ENCODE results near the gene CSMD2. TPM values are rescaled to one million over a fixed set of nuclear protein-coding genes. Genes with fewer than 3 reads are reported as not detected.

The CSMD2 gene
- total RNA-seq, 2 donors from 2014 or later, result 0.62 to 2.8 TPM

GRCh38 chr1:33897092-33897725 lies 267.8 kb downstream of the CSMD2 start:
- Histone ChIP-seq H3K36me3 (ENCODE audit: control insufficient read depth, insufficient read depth, low read length) (no peaks in the 10 kb centered on the region), H3K4me3 (ENCODE audit: low read length) (no peak overlapping the region), H3K27me3 (ENCODE audit: control insufficient read depth, insufficient read depth, low read length, poor library complexity, severe bottlenecking) (no peaks in the 10 kb centered on the region), H3K27ac (ENCODE audit: low read depth, low read length) (no peak overlapping the region), H3K9ac (ENCODE audit: extremely low read depth, low read length, poor library complexity, severe bottlenecking) (no peak overlapping the region), H3K4me1 (ENCODE audit: control insufficient read depth, insufficient read depth, low read length) (peaks cover 1% of the 10 kb centered on the region), H3K9me3 (ENCODE audit: control insufficient read depth, low read length) (no peaks in the 10 kb centered on the region)
- no peak overlapping the region for H3K4me3 Mint-ChIP-seq
- no peaks in the 10 kb centered on the region for H3K9me3 Mint-ChIP-seq
- H3K27me3 Mint-ChIP-seq (ENCODE audit: insufficient read depth), result peaks cover 19% of the 10 kb centered on the region
- no peak for TF ChIP-seq CTCF (conservative IDR thresholded peaks at IDR 0.05)
- H3K27ac Mint-ChIP-seq, result no peak overlapping the region
- no peak for DNase-seq
- 90 to 98% methylated on average over 4 to 5 of the region's 5 CpGs for WGBS, 2 experiments (ENCODE audit: insufficient coverage in 1 of 2, insufficient read length in 1 of 2)
- no peaks in the 10 kb centered on the region for H3K36me3 Mint-ChIP-seq (ENCODE audit: low read depth)
- peaks cover 5% of the 10 kb centered on the region for H3K4me1 Mint-ChIP-seq

- peaks cover under 1% of the 10 kb centered on the region for H3K9me3 Mint-ChIP-seq
- H3K27me3 Mint-ChIP-seq (ENCODE audit: insufficient read depth), result peaks cover 15% of the 10 kb centered on the region
- H3K4me3 Mint-ChIP-seq, result no peak overlapping the region
- H3K27ac Mint-ChIP-seq, result no peak overlapping the region
- H3K9ac ChIP-seq (ENCODE audit: extremely low read depth, low read length, poor library complexity, severe bottlenecking), result no peak overlapping the region
- H3K27ac ChIP-seq (ENCODE audit: low read depth, low read length), result no peak overlapping the region
- H3K4me1 Mint-ChIP-seq, result peaks cover 2% of the 10 kb centered on the region
- no peak overlapping the region for H3K4me3 ChIP-seq (ENCODE audit: low read length)
- H3K4me1 ChIP-seq (ENCODE audit: control insufficient read depth, insufficient read depth, low read length), result no peaks in the 10 kb centered on the region
- DNase-seq, result no peak
- WGBS, 2 experiments (ENCODE audit: insufficient coverage in 1 of 2, insufficient read length in 1 of 2), result 92% methylated on average over 2 of the region's 2 CpGs; no CpG with 5 or more reads in 1 of the 2 experiments
- no peaks in the 10 kb centered on the region for H3K36me3 Mint-ChIP-seq (ENCODE audit: low read depth)
- no peaks in the 10 kb centered on the region for H3K36me3 ChIP-seq (ENCODE audit: control insufficient read depth, insufficient read depth, low read length)
- H3K27me3 ChIP-seq (ENCODE audit: control insufficient read depth, insufficient read depth, low read length, poor library complexity, severe bottlenecking), result no peaks in the 10 kb centered on the region
- TF ChIP-seq CTCF (conservative IDR thresholded peaks at IDR 0.05), result no peak
- H3K9me3 ChIP-seq (ENCODE audit: control insufficient read depth, low read length), result no peaks in the 10 kb centered on the region
These were observed 269.1 kb downstream of the CSMD2 start for GRCh38 chr1:33895976-33896375.

GRCh38 chr1:33895396-33895795 lies 269.6 kb downstream of the CSMD2 start:
- H3K27me3 Mint-ChIP-seq (ENCODE audit: insufficient read depth), result peaks cover 15% of the 10 kb centered on the region
- DNase-seq, result peak; percentile 55
- Histone ChIP-seq H3K27ac (ENCODE audit: low read depth, low read length) (no peak overlapping the region), H3K36me3 (ENCODE audit: control insufficient read depth, insufficient read depth, low read length) (no peaks in the 10 kb centered on the region), H3K27me3 (ENCODE audit: control insufficient read depth, insufficient read depth, low read length, poor library complexity, severe bottlenecking) (no peaks in the 10 kb centered on the region), H3K9me3 (ENCODE audit: control insufficient read depth, low read length) (no peaks in the 10 kb centered on the region), H3K9ac (ENCODE audit: extremely low read depth, low read length, poor library complexity, severe bottlenecking) (no peak overlapping the region), H3K4me1 (ENCODE audit: control insufficient read depth, insufficient read depth, low read length) (no peaks in the 10 kb centered on the region), H3K4me3 (ENCODE audit: low read length) (no peak overlapping the region)
- TF ChIP-seq CTCF (conservative IDR thresholded peaks at IDR 0.05), result no peak
- peaks cover 4% of the 10 kb centered on the region for H3K9me3 Mint-ChIP-seq
- H3K4me3 Mint-ChIP-seq, result no peak overlapping the region
- WGBS, 2 experiments (ENCODE audit: insufficient coverage in 1 of 2, insufficient read length in 1 of 2), result 82 to 87% methylated on average over 3 to 8 of the region's 8 CpGs
- no peak overlapping the region for H3K27ac Mint-ChIP-seq
- H3K36me3 Mint-ChIP-seq (ENCODE audit: low read depth), result no peaks in the 10 kb centered on the region
- H3K4me1 Mint-ChIP-seq, result peaks cover 2% of the 10 kb centered on the region
